ENCODE results near the gene MOB3B. TPM values are rescaled to one million over a fixed set of nuclear protein-coding genes. Genes with fewer than 3 reads are reported as not detected.

MOB3B gene
- total and polyA plus RNA-seq, 10 of the 15 experiments (the other 5 are each of a cell fraction or from before 2014, with no cell fraction given): 0.44 to 2.7 (median 0.91) TPM

GRCh38 chr9:27571011-27571410 is 41.4 kb upstream of the MOB3B start:
- no peak for ATAC-seq
- Histone ChIP-seq H3K79me2 (ENCODE audit: control insufficient read depth, insufficient read depth, low read length) (no peaks in the 10 kb centered on the region), H3K4me2 (ENCODE audit: control insufficient read depth, insufficient read depth) (no peak overlapping the region), H3K4me1 (ENCODE audit: control insufficient read depth, insufficient read depth, low read length) (peaks cover 4% of the 10 kb centered on the region), H3K27ac (ENCODE audit: control insufficient read depth, insufficient read depth) (no peak overlapping the region), H3K9me3 (replicated peaks; ENCODE audit: control insufficient read depth, insufficient read depth, low read length) (no peaks in the 10 kb centered on the region), H3K27me3 (replicated peaks in 1 of 2; ENCODE audit: control insufficient read depth in 2 of 2, insufficient read depth in 2 of 2, low read length in 1 of 2) (no peaks in the 10 kb centered on the region), H3K36me3 (ENCODE audit: control insufficient read depth in 2 of 2, insufficient read depth in 2 of 2, low read length in 1 of 2) (no peaks in the 10 kb centered on the region), H2AFZ (ENCODE audit: control insufficient read depth, low read depth, low read length) (no peak overlapping the region), H3K9ac (ENCODE audit: control insufficient read depth, insufficient read depth, low read length) (no peak overlapping the region), H3K4me3 (no peak overlapping the region), H4K20me1 (ENCODE audit: control insufficient read depth, insufficient read depth) (no peaks in the 10 kb centered on the region)
- 79% methylated on average over 4 of the region's 4 CpGs for WGBS (ENCODE audit: insufficient coverage, insufficient replicate concordance, low lambda C conversion rate, missing lambda C conversion rate)
- intact Hi-C loops (cut with micrococcal nuclease; ENCODE audit: unreplicated experiment): no loop called here
- BruUV-seq (replicated peaks): no TSS peak
- ChIA-PET POLR2A (no interaction called here), SMC1A (ENCODE audit: uncharacterized antibody, unreplicated experiment) (interaction anchor here (0.6 to 2.3 kb wide), 4 partner anchors 16 to 85 kb away, joined by 3 to 8 read pairs (median 4); no protein-coding TSS in a partner anchor), CTCF (no interaction called here), RAD21 (ENCODE audit: unreplicated experiment) (no interaction called here)
- no peak for DNase-seq (ENCODE audit: low read depth, low spot score)
- TF ChIP-seq NFYB (IDR thresholded peaks at IDR 0.05; ENCODE audit: insufficient read depth, low read depth, low read length): no peak
- no peak for TF ChIP-seq POLR2A (IDR thresholded peaks at IDR 0.05; ENCODE audit: low read depth, low read length)
- no peak for TF ChIP-seq IKZF1 (conservative IDR thresholded peaks at IDR 0.05)
- no peak for TF ChIP-seq SREBF1 (IDR thresholded peaks at IDR 0.05; ENCODE audit: low read length)
- no peak for TF ChIP-seq POU2F2 (IDR thresholded peaks at IDR 0.05; ENCODE audit: borderline replicate concordance, low read depth, low read length)
- no peak for TF ChIP-seq BACH1 (IDR thresholded peaks at IDR 0.05; ENCODE audit: borderline replicate concordance)
- no peak for FAIRE-seq
- in situ Hi-C loops (cut with MboI): no loop called here

DNA sequence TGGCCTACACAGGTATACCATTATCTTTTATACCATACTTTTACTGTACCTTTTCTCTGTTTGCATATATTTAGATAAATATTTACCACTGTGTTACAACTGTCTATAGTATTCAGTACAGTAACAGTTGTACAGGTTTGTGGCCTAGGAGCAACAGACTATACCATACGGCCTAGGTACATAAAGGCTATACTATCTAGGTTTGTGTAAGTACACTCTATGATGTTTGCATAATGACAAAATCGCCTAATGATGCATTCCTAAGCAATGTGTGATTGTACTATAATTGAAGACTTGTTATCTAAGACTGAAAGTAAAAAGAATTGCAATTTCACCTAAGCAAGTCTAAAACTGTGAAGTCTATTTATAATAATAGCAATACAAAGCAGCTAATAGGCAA is 39.8 kb upstream of the MOB3B start:
- CTCF ChIA-PET: interaction anchor here (0.6 to 0.7 kb wide), 2 partner anchors 25 to 111 kb away, joined by 3 read pairs; no protein-coding TSS in a partner anchor
- SMC1A ChIA-PET (ENCODE audit: uncharacterized antibody, unreplicated experiment): interaction anchor here (0.9 to 2.3 kb wide), 6 partner anchors 10 to 236 kb away, joined by 3 to 9 read pairs (median 4); no protein-coding TSS in a partner anchor
- Histone ChIP-seq H3K36me3 (ENCODE audit: control insufficient read depth in 2 of 2, insufficient read depth in 2 of 2, low read length in 1 of 2) (no peaks in the 10 kb centered on the region), H3K27me3 (replicated peaks in 1 of 2; ENCODE audit: control insufficient read depth in 2 of 2, insufficient read depth in 2 of 2, low read length in 1 of 2) (no peaks in the 10 kb centered on the region), H3K4me2 (ENCODE audit: control insufficient read depth, insufficient read depth) (no peak overlapping the region), H3K79me2 (ENCODE audit: control insufficient read depth, insufficient read depth, low read length) (no peaks in the 10 kb centered on the region), H3K9me3 (replicated peaks; ENCODE audit: control insufficient read depth, insufficient read depth, low read length) (no peaks in the 10 kb centered on the region), H2AFZ (ENCODE audit: control insufficient read depth, low read depth, low read length) (no peak overlapping the region), H3K4me1 (ENCODE audit: control insufficient read depth, insufficient read depth, low read length) (peaks cover 9% of the 10 kb centered on the region), H3K27ac (ENCODE audit: control insufficient read depth, insufficient read depth) (no peak overlapping the region), H3K4me3 (no peak overlapping the region), H3K9ac (ENCODE audit: control insufficient read depth, insufficient read depth, low read length) (no peak overlapping the region), H4K20me1 (ENCODE audit: control insufficient read depth, insufficient read depth) (no peaks in the 10 kb centered on the region)
- RAD21 ChIA-PET (ENCODE audit: unreplicated experiment): interaction anchor here (0.9 to 1.9 kb wide), 3 partner anchors 9 to 237 kb away, joined by 3 to 5 read pairs (median 4); no protein-coding TSS in a partner anchor
- DNase-seq (ENCODE audit: low read depth, low spot score) (no peak), FAIRE-seq (no peak), ATAC-seq (no peak)
- POLR2A ChIA-PET: no interaction called here
- in situ Hi-C loops (cut with MboI) (no loop called here), intact Hi-C loops (cut with micrococcal nuclease; ENCODE audit: unreplicated experiment) (no loop called here)
- no TSS peak for BruUV-seq (replicated peaks)
- WGBS (ENCODE audit: insufficient coverage, insufficient replicate concordance, low lambda C conversion rate, missing lambda C conversion rate): 24% methylated on average over 2 of the region's 2 CpGs
- TF ChIP-seq MTA3 (IDR thresholded peaks at IDR 0.05; ENCODE audit: borderline replicate concordance, low read length) (no peak), STAT1 (conservative IDR thresholded peaks at IDR 0.05) (no peak), RFX5 (IDR thresholded peaks at IDR 0.05; ENCODE audit: low read depth, low read length) (no peak), IKZF2 (IDR thresholded peaks at IDR 0.05) (no peak), MYB (IDR thresholded peaks at IDR 0.05; ENCODE audit: borderline replicate concordance, low read depth, low read length) (no peak), TCF12 (IDR thresholded peaks at IDR 0.05; ENCODE audit: low read depth, low read length) (no peak), CREB1 (IDR thresholded peaks at IDR 0.05; ENCODE audit: low read depth) (no peak), CUX1 (IDR thresholded peaks at IDR 0.05; ENCODE audit: insufficient replicate concordance, low read depth, low read length) (no peak)
- TF ChIP-seq, protein P1, sequence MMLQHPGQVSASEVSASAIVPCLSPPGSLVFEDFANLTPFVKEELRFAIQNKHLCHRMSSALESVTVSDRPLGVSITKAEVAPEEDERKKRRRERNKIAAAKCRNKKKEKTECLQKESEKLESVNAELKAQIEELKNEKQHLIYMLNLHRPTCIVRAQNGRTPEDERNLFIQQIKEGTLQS (IDR thresholded peaks at IDR 0.05; ENCODE audit: borderline replicate concordance, extremely low read depth, low read depth, low read length): no peak

Data from GM12878 (cell line).